T-helper 2 cell treated with Interferon-gamma antibody and Interleukin-4, amounts not matched to agents 5 μg/mL and 100 μg/mL, for 36 hours (primary cell): Measurements from ENCODE around the gene DOK3.
A peak's percentile ranks its signal among the peaks of the same experiment; 100 is the strongest.

ENCODE experiments used
- DNase-seq: peaks from one replicate; pipeline ENCODE4 v3.0.0; 2021; ENCODE audit warnings: low spot score
- H3K27ac Mint-ChIP-seq: one replicate; pipeline ENCODE4 v1.8.0; 2021; ENCODE audit warnings: mild to moderate bottlenecking, mixed read lengths
- H3K27me3 Mint-ChIP-seq: one replicate; pipeline ENCODE4 v1.8.0; 2021; ENCODE audit warnings: low read depth, mixed read lengths
- H3K36me3 Mint-ChIP-seq: one replicate; pipeline ENCODE4 v1.8.0; 2021; ENCODE audit warnings: low read depth, mixed read lengths
- H3K4me1 Mint-ChIP-seq: one replicate; pipeline ENCODE4 v1.8.0; 2021; ENCODE audit warnings: low read depth, mixed read lengths
- H3K4me3 Mint-ChIP-seq: one replicate; pipeline ENCODE4 v1.8.0; 2022; ENCODE audit warnings: mild to moderate bottlenecking, moderate library complexity, mixed read lengths
- H3K9me3 Mint-ChIP-seq: one replicate; pipeline ENCODE4 v1.8.0; 2021; ENCODE audit warnings: mixed read lengths

DOK3 gene

DNA sequence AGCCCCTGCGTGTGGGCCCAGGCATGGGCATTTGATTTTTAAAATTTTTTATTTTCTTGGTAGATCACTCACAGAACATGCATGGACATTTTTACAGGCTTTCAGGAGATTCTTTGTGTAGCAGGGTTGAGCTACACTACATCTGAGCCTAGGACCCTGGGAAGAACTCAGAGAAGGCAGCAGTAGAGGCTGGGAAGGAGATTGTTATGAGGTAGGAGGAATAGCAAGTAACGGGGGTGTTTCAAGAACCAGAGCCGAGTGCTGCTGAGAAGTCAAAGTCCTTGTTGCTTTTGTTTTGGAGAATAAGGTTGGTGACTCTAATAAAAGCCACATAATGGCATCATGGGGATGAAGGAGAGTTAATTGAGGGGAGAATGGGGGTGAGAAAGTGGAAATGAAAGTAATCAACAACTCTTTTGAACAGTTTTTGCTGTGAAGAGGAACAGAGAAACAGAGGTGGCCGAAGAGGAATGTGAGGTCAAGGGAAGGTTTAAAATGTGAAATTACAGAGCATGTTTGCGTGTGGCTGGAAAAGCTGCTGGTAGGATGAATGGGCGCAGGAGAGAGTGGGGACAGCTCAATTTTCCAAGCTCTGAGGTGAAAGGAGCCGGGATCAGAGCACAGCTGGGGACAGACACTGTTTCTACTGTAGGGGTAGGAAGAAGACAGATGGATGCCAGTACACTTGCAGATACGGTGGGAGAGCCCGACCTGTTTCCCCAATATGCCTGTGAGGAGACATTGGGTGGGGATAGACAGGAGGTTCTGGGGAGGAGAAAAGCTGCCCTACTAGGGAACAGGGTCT, 7.5 kb downstream of the DOK3 start:
- no peaks in the 10 kb centered on the region for H3K9me3 Mint-ChIP-seq
- no peak for DNase-seq
- H3K36me3 Mint-ChIP-seq = no peaks in the 10 kb centered on the region
- no peak overlapping the region for H3K4me3 Mint-ChIP-seq
- H3K27me3 Mint-ChIP-seq = peaks cover 17% of the 10 kb centered on the region
- no peak overlapping the region for H3K27ac Mint-ChIP-seq
- peaks cover 11% of the 10 kb centered on the region for H3K4me1 Mint-ChIP-seq

DNA sequence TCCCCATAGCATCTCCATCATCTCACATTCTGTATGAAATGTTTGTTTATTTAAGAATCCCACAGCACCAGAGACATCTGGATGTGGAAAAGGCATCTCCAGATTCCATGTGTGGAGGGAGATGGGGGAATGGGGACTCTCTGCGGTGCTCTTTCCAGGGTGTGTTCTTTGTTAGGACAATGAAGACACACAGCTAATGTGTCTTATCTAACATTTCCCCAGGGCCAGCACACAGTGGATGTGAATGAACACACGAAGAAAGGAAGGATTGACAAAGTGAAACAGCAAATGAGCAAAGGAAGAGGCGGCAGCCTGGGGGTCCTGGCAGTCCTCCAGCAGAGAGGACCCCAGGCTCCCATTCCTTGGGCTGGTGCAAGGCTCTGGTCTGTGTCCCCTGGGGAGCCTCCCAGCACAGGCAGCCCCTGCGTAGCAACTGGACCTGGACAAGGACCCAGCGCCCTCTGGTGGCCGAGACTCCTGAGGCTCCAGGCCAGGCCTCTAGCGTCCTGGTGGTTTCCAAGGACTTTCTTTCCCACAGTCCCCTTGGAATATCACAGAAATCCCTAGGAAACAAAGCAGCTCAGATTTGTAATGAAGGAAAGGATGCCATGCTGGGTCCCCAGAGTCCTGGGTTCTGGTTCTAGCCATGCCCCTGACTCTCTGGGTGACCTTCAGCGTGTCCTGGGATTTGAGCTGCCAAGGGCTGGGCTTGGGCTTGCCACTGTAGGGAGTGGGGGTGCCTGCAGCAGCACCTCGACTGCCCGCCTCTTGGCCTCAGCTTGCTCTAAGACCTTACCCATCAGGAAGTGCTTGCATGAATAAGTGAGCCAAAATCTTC, 8.7 kb downstream of the DOK3 start:
- no peak overlapping the region for H3K27ac Mint-ChIP-seq
- H3K27me3 Mint-ChIP-seq = peaks cover 17% of the 10 kb centered on the region
- H3K4me3 Mint-ChIP-seq = no peak overlapping the region
- H3K9me3 Mint-ChIP-seq = no peaks in the 10 kb centered on the region
- no peaks in the 10 kb centered on the region for H3K36me3 Mint-ChIP-seq
- peaks cover 16% of the 10 kb centered on the region for H3K4me1 Mint-ChIP-seq
- DNase-seq = peak; percentile 73

DNA sequence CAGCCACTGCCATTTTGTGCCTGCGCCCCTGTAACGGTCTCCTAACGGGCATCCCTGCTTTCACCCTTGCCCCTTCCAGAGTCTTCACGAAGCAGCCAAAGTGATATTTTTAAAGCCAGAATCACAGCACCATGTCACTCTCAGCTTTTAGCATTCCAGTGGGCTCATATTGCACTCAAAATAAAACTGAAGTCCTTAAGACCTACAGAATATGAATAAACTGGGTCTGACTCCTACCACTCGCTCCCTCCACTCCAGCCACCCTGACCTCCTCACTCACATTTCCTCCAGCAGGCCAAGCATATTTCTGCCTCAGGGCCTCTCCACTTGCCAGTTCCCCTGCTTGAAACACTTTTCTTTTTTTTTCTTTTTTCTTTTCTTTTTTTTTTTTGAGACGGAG, 9.8 kb downstream of the DOK3 start:
- Mint-ChIP-seq H3K9me3 (no peaks in the 10 kb centered on the region), H3K27ac (no peak overlapping the region), H3K36me3 (no peaks in the 10 kb centered on the region), H3K4me1 (peaks cover 22% of the 10 kb centered on the region), H3K27me3 (peaks cover 17% of the 10 kb centered on the region), H3K4me3 (peak overlapping the region; percentile 7)
- no peak for DNase-seq

DNA sequence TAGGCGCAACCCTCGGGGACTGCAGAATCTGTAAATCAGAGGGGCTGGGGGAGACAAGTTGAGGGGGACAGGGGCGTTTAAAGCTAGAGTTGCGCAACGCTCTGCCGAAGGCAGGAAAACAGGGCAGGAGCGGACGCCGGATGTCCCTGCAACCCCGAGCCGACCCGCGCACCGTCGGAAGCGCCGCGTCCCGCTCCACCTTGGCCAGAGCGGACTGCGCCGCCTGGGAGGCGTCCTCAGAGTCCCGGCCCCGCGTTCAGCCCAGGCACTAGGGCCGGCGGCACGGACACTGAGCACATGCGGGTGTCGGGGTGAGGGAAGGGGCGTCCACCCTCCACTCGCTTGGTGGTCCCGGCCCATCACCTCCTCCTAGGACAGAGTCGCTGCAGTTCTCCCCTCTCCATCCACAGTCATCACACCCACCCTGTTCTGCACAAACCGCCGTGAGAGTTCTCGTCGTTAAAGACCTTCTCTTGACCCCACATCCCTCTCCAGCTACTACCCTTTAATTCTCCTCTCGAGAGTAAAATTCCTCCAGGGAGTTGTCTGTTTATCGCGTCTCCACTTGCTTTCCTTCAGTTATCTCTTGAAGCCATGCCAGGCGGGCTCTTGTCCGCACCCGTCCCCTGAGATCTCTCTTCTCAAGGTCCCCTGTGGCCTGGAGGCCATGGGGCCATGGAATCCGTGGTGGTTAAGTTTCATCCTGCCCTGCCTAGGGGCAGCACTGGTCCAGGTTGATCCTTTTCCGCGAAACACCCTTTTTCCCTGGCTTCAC, 11.4 kb downstream of the DOK3 start:
- Mint-ChIP-seq H3K36me3 (no peaks in the 10 kb centered on the region), H3K27me3 (peaks cover 17% of the 10 kb centered on the region), H3K4me1 (peaks cover 29% of the 10 kb centered on the region), H3K4me3 (peak overlapping the region; percentile 87), H3K27ac (peak overlapping the region; percentile 76), H3K9me3 (no peaks in the 10 kb centered on the region)
- no peak for DNase-seq

DNA sequence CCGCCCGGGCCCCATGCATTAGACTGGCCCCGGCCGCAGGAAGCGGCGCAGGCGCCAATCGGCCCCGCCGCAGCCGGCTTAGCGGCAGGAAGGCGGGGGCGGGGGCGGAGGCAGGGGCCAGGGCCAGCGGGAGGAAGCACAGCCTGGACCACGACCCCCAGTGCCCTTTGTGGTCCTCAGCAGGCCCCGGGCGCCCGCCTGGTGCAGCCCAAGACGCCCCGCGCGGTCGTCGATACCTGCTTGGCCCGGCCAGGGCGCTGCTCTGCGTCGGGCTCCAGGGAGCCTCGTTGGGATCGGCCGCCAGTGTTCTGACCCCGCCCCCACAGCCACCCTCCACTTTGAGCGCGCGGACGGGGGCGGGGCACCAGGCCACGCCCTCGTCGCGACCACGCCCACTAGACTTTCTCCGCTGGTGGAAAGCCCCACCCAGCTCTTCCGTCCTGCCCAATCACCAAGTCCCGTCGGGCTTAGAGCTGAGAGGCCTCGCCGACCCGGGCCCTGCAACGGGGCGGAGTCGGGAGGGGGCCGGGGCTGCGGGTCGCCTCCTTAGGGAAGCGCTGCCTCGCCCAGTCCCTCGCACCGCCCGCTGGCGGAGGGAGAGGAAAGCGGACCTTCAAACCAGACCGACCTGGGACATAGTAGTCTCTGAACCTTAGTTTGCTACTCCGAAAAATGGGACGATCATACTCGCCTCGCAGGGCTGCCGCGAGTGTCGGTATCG, 12.2 kb downstream of the DOK3 start, which contains the start of gene PDLIM7:
Gene PDLIM7 (minus strand): TSS at position 313 of the 721 bp plus-strand sequence. CDS start 1,092 bp downstream, outside the sequence.
- peaks cover 17% of the 10 kb centered on the region for H3K27me3 Mint-ChIP-seq
- H3K9me3 Mint-ChIP-seq = no peaks in the 10 kb centered on the region
- peaks cover 4% of the 10 kb centered on the region for H3K36me3 Mint-ChIP-seq
- peak; percentile 93 for DNase-seq
- H3K4me3 Mint-ChIP-seq = peak within 1 kb of the TSS; percentile 87
- H3K4me1 Mint-ChIP-seq = peaks cover 31% of the 10 kb centered on the region
- peak within 1 kb of the TSS; percentile 76 for H3K27ac Mint-ChIP-seq

DNA sequence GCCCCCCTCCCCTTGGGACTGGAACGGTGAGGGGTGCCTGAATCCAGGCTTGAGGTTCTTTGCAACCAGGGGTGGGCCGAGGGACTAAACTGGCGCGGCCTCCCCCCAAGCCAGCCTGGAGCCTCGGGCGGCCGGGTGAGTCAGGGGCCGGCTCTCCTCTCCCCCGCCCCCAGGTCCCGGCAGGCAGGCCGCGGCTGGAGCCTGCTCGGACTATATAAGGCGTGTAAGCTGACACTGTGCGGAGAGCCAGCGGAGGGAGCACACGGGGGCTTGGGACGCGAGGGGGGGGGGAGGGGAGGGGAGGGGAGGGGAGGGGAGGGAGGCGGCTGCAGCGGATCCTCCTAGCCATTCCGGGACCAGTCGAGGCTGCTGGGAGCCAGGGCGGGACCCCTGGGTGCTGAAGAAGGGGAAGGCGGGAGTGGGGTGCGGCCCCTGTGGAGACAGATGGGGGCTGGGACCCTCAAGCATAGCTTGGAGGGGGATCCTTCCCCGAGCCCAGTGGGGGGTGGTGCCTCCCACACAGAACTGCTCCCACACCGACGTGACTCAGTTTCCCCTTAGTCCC, 12.8 kb downstream of the DOK3 start:
- Mint-ChIP-seq H3K27ac (peak overlapping the region; percentile 63), H3K4me3 (peak overlapping the region; percentile 82), H3K4me1 (peaks cover 31% of the 10 kb centered on the region), H3K27me3 (peaks cover 17% of the 10 kb centered on the region), H3K9me3 (no peaks in the 10 kb centered on the region), H3K36me3 (peaks cover 5% of the 10 kb centered on the region)
- DNase-seq = no peak

DNA sequence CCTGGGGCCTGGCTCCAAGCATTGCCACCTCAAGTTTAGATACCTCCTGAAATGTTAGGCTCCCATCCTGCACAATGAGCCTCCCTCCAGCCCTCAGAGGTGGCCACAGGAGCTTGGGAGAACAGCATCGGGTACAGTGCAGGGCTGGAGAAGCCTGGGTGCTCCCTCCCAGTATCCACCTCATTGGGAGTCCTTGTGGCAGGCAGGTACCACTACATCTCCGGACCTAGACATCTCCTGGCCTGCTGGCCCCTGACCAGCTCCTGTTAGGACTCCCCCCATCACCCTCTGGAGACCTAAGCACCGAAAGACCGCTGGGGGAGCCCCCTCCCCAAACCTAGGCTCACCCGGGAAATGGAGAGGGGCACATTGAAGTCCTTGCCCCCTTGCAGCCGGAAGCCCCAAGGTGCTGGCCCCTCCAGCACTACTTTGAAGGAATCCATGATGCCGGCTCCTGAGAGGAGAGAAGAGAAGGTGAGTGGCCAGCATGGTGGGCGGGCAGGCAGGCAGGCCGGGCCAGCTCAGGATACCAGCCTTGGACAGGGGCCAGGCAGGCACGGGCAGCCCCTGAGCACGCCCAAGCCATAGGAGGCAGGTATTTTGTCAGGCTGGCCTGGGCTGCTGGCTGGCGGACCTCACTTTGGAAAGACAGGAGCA, 13.4 kb downstream of the DOK3 start:
- DNase-seq = no peak
- H3K36me3 Mint-ChIP-seq = peaks cover 6% of the 10 kb centered on the region
- H3K4me3 Mint-ChIP-seq = peak overlapping the region; percentile 82
- H3K27me3 Mint-ChIP-seq = peaks cover 17% of the 10 kb centered on the region
- no peaks in the 10 kb centered on the region for H3K9me3 Mint-ChIP-seq
- peak overlapping the region; percentile 63 for H3K27ac Mint-ChIP-seq
- H3K4me1 Mint-ChIP-seq = peaks cover 31% of the 10 kb centered on the region

DNA sequence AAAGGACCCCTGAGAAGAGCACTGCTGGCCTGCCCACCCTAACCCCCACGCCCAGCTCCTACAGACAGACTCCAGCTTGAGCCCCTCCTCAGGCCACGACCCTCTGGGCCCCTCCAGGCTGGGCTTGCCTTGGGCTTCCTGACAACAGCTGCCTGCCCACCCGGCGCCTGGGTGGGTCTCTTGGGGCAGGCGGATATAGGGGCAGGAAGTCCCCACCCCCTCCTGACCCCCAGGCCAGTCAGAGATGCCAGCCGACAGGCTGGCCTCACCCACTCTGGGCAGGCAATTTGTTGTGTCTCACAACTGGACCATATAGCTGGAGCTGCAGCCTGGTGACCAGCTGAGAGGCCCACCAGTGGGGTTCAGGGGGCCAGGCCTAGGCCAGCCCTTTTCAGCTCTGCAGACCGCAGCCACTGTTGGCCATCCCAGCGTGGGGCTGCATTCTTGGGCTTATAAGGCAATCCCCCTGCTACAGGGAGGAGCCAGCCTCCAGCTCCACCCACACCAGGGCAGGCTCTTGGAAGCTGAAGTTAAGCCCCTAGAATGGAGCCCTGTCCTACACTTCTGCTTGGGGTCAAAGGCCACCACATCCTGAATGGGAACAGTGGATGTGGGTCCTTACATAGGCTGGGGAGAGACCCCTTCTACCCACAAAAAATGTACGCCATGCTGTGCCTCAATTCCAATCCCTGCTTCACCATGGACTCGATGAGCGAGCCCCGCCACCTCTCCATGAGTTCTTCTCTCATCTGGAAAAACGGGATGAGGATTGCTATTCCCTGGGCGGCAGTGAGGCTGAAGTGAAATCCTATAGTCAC, 14.2 kb downstream of the DOK3 start:
- DNase-seq = no peak
- H3K36me3 Mint-ChIP-seq = peaks cover 12% of the 10 kb centered on the region
- no peaks in the 10 kb centered on the region for H3K9me3 Mint-ChIP-seq
- peaks cover 28% of the 10 kb centered on the region for H3K4me1 Mint-ChIP-seq
- no peak overlapping the region for H3K27ac Mint-ChIP-seq
- peak overlapping the region; percentile 82 for H3K4me3 Mint-ChIP-seq
- H3K27me3 Mint-ChIP-seq = peaks cover 15% of the 10 kb centered on the region

DNA sequence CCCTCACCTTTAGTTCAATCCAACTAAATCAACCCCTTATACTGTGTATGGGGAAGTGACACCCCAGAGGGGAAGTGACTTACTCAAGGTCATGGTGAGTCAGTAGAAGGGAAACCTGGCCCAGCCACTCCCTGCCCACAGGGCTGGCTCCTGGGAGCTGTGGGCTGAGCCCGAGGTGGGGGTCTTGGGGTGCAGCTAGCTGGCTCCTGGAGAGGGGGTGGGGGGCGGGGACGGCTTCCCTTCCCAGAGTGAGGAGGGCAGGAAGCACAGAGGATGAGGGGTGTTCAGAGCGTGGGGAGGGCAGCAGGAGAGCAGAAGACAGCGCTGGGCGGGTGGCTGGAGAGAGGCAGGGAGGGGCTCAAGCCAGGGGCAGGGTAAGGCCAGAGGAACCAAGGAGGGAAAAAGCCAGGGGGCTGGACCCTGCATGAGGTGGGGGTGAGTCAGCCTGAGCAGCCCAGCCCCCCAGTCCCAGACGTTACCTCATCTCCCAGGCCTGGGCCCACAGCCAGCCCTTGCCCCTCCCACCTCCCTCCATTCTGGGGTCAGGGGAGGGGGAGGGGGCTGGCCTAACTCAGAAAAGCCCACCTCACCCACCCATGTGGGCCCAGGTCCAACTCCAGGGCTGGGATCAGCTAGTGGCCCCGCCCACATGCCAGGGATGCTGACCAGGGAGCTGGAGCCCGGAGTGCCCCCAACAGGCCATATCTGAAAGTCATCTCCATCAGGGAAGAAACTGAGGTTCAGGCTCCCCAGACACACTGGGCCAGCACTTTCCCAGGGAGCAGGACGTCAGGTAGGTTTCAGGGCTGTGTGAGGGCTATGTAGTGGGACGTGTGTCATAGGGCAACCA, 15.1 kb downstream of the DOK3 start:
- Mint-ChIP-seq H3K36me3 (peaks cover 18% of the 10 kb centered on the region), H3K4me3 (peak overlapping the region; percentile 26), H3K9me3 (no peaks in the 10 kb centered on the region), H3K4me1 (peaks cover 28% of the 10 kb centered on the region), H3K27me3 (peaks cover 10% of the 10 kb centered on the region), H3K27ac (peak overlapping the region; percentile 77)
- peak; percentile 35 for DNase-seq

DNA sequence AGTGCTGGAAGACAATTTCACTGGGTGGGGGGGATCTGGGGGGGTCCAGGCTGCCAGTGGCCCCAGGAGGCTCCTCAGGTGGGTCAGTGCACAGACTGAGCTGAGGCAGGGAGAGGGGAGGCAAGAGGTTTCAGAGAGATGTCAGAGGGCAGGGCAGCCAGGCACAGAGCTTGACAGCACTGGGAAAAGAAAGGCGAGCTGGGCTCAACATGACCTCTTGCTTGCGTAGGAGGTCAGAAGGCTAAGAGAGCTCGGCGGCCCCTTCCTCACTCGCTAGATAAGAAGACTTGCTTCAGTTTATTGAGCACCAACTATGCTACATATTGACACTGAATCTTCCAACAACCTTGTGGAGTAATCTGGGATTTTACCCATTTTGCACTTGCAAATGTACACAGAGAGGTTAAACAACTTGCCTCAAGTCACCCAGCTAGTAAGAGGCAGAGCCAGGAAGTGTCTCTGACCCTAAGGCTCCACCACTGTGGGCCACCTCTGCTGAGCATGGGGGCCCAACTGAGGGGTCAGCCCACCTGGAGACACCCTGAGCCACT, 15.8 kb downstream of the DOK3 start:
- Mint-ChIP-seq H3K36me3 (peaks cover 18% of the 10 kb centered on the region), H3K4me1 (peaks cover 28% of the 10 kb centered on the region), H3K27me3 (peaks cover 8% of the 10 kb centered on the region), H3K9me3 (no peaks in the 10 kb centered on the region), H3K27ac (peak overlapping the region; percentile 77), H3K4me3 (no peak overlapping the region)
- no peak for DNase-seq

DNA sequence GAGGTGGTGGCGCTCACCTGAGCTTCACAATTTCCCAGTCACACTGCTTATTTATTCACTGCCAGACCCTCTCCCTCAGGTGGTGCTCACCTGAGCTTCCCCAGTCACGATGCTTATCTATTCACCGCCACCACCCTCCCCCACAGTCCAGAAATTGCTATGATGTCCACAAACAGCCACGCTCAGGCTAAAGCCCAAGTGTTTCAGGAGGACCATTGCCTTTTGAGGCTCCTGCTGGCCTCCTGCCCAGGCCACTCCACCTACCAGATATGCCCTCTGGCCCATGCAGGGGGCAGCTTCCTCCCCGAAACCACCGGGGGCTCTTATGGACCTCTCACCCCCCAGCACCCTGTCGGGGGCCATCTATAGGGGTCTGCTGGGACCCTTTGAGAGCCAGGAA, 16.8 kb downstream of the DOK3 start:
- H3K36me3 Mint-ChIP-seq = peaks cover 18% of the 10 kb centered on the region
- peak overlapping the region; percentile 16 for H3K27ac Mint-ChIP-seq
- H3K4me1 Mint-ChIP-seq = peaks cover 20% of the 10 kb centered on the region
- no peak for DNase-seq
- H3K9me3 Mint-ChIP-seq = no peaks in the 10 kb centered on the region
- no peaks in the 10 kb centered on the region for H3K27me3 Mint-ChIP-seq
- no peak overlapping the region for H3K4me3 Mint-ChIP-seq
